SK-N-MC (cell line): Measurements from ENCODE around the gene YLPM1.

Experiments used
- EZH2 ChIP-seq: fragments of 200-600 bp; sonication (generic); IDR thresholded peaks from one replicate; pipeline ENCODE4 v1.6.1; 2017; ENCODE audit warnings: antibody characterized with exemption
- FOXP2 ChIP-seq: optimal IDR thresholded peaks from 2 replicates; pipeline ENCODE3; 2011; ENCODE audit warnings: mild to moderate bottlenecking, moderate library complexity; ENCODE audit not compliant: insufficient read depth; ENCODE audit errors: extremely low read length, control extremely low read depth
- POLR2AphosphoS5 ChIP-seq: IDR thresholded peaks from 2 replicates; pipeline ENCODE4 v1.6.1; 2012; ENCODE audit warnings: mild to moderate bottlenecking, low read depth, low read length, borderline replicate concordance

DNA sequence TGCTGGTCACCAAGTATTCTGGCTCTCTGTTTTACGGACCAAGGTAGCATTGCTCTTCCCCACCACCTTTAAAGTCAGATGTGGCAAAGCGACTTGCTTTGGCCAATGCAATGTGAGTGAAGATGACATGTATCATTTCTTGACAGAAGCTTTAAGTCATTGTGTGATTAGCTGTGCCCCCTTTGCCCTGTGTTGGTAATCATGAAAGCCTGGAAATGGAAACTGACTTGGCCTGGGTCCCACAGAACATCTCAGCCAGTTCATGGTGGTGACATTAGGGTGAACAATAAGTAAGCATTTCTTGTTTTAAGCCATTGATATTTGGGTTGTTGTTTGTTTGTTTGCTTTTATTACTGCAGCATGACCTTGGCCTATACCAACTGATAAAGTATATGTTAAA lies 15.9 kb upstream of the YLPM1 start:
- TF ChIP-seq FOXP2 (no peak), EZH2 (no peak), POLR2AphosphoS5 (no peak)
